Ectodermal cell (in vitro differentiated cells): ENCODE results near the gene CYP39A1.
"Not testable (repeated sequence)": the region's sequence is repeated elsewhere in the genome, so short reads cannot be mapped to it uniquely, and the experiment has no call there.

Experiments used
- H3K27ac ChIP-seq: 2 replicates; pipeline ENCODE4 v1.7.0; 2013; ENCODE audit warnings: mild to moderate bottlenecking, low read depth, low read length; ENCODE audit not compliant: insufficient read depth, poor library complexity, severe bottlenecking
- H3K27me3 ChIP-seq: 2 replicates; pipeline ENCODE4 v1.7.0; 2013; ENCODE audit warnings: mild to moderate bottlenecking, low read length; ENCODE audit not compliant: insufficient read depth, control insufficient read depth, poor library complexity, severe bottlenecking
- H3K36me3 ChIP-seq: one replicate; pipeline ENCODE4 v1.7.0; 2013; ENCODE audit warnings: low read length; ENCODE audit not compliant: control insufficient read depth, insufficient read depth
- H3K4me1 ChIP-seq: one replicate; pipeline ENCODE4 v1.7.0; 2013; ENCODE audit warnings: low read length; ENCODE audit not compliant: control insufficient read depth, insufficient read depth
- H3K4me3 ChIP-seq: 2 replicates; pipeline ENCODE4 v1.7.0; 2013; ENCODE audit warnings: low read depth, low read length, control low read depth; ENCODE audit not compliant: insufficient read depth
- H3K9me3 ChIP-seq: 2 replicates; pipeline ENCODE4 v1.7.0; 2013; ENCODE audit warnings: mild to moderate bottlenecking, low read length, moderate library complexity; ENCODE audit not compliant: control insufficient read depth
- WGBS, 2 experiments: methylation state at CpG; one replicate each; pipeline ENCODE4 v1.1.7; 2013; ENCODE audit warnings: missing lambda C conversion rate in 2 of 2; 5-methylcytosine and 5-hydroxymethylcytosine counted together

CYP39A1 gene

GRCh38 chr6:46651006-46651405, 1.6 kb downstream of the CYP39A1 start:
- 94 to 100% methylated on average over 1 of the region's 1 CpG for WGBS, 2 experiments
- Histone ChIP-seq H3K4me1 (peaks cover 8% of the 10 kb centered on the region), H3K27me3 (peaks cover 22% of the 10 kb centered on the region), H3K4me3 (no peak overlapping the region), H3K27ac (no peak overlapping the region), H3K36me3 (no peaks in the 10 kb centered on the region), H3K9me3 (no peaks in the 10 kb centered on the region)

GRCh38 chr6:46648869-46649492, 3.6 kb downstream of the CYP39A1 start:
- no peak overlapping the region for H3K27ac ChIP-seq
- WGBS, 2 experiments: 91 to 96% methylated on average over 4 to 5 of the region's 5 CpGs

GRCh38 chr6:46648108-46648507, 4.5 kb downstream of the CYP39A1 start:
- not testable (repeated sequence) for H3K36me3 ChIP-seq, H3K9me3 ChIP-seq, H3K4me1 ChIP-seq, H3K27ac ChIP-seq, H3K4me3 ChIP-seq, H3K27me3 ChIP-seq
- no CpG with 5 or more reads among the region's 4 CpGs for WGBS, 2 experiments

More at GRCh38 chr6:46648869-46649492, 3.6 kb downstream of the CYP39A1 start:
- Histone ChIP-seq H3K27me3 (peaks cover 10% of the 10 kb centered on the region), H3K4me3 (no peak overlapping the region), H3K4me1 (peaks cover 8% of the 10 kb centered on the region), H3K36me3 (no peaks in the 10 kb centered on the region), H3K9me3 (no peaks in the 10 kb centered on the region)

- no peaks in the 10 kb centered on the region for H3K4me1 ChIP-seq
- no peak overlapping the region for H3K4me3 ChIP-seq
- H3K36me3 ChIP-seq: no peaks in the 10 kb centered on the region
- no peaks in the 10 kb centered on the region for H3K9me3 ChIP-seq
- H3K27me3 ChIP-seq: no peaks in the 10 kb centered on the region
- WGBS, 2 experiments: no CpG with 5 or more reads among the region's 1 CpG
- H3K27ac ChIP-seq: no peak overlapping the region
Measured at GRCh38 chr6:46645265-46645664, 7.4 kb downstream of the CYP39A1 start.

- Histone ChIP-seq H3K27me3 (no peaks in the 10 kb centered on the region), H3K4me3 (no peak overlapping the region), H3K9me3 (no peaks in the 10 kb centered on the region), H3K36me3 (no peaks in the 10 kb centered on the region), H3K4me1 (no peaks in the 10 kb centered on the region), H3K27ac (no peak overlapping the region)
- WGBS, 2 experiments: 90 to 94% methylated on average over 4 of the region's 4 CpGs
Measured at GRCh38 chr6:46642928-46643751, 9.5 kb downstream of the CYP39A1 start.

GRCh38 chr6:46638650-46639049, 14.0 kb downstream of the CYP39A1 start:
- WGBS, 2 experiments: 86 to 87% methylated on average over 2 of the region's 2 CpGs
- H3K4me1 ChIP-seq: no peaks in the 10 kb centered on the region
- no peaks in the 10 kb centered on the region for H3K27me3 ChIP-seq
- no peak overlapping the region for H3K27ac ChIP-seq
- H3K36me3 ChIP-seq: no peaks in the 10 kb centered on the region
- no peaks in the 10 kb centered on the region for H3K9me3 ChIP-seq
- no peak overlapping the region for H3K4me3 ChIP-seq

GRCh38 chr6:46637933-46638332, 14.7 kb downstream of the CYP39A1 start:
- Histone ChIP-seq H3K27me3 (no peaks in the 10 kb centered on the region), H3K4me3 (no peak overlapping the region), H3K36me3 (no peaks in the 10 kb centered on the region), H3K9me3 (no peaks in the 10 kb centered on the region), H3K27ac (no peak overlapping the region), H3K4me1 (no peaks in the 10 kb centered on the region)
- WGBS, 2 experiments: 100% methylated on average over 1 of the region's 1 CpG

- Histone ChIP-seq H3K27me3 (no peaks in the 10 kb centered on the region), H3K36me3 (no peaks in the 10 kb centered on the region), H3K9me3 (no peaks in the 10 kb centered on the region), H3K4me1 (no peaks in the 10 kb centered on the region), H3K27ac (no peak overlapping the region), H3K4me3 (no peak overlapping the region)
- 88 to 97% methylated on average over 5 of the region's 5 CpGs for whole genome bisulfite sequencing, 2 experiments
Measured at GRCh38 chr6:46637145-46637544, 15.5 kb downstream of the CYP39A1 start.

GRCh38 chr6:46635462-46635861, 17.2 kb downstream of the CYP39A1 start:
- H3K4me3 ChIP-seq: no peak overlapping the region
- no peak overlapping the region for H3K27ac ChIP-seq
- 94% methylated on average over 5 to 6 of the region's 6 CpGs for WGBS, 2 experiments
- H3K4me1 ChIP-seq: no peaks in the 10 kb centered on the region
- no peaks in the 10 kb centered on the region for H3K36me3 ChIP-seq
- H3K9me3 ChIP-seq: no peaks in the 10 kb centered on the region
- no peaks in the 10 kb centered on the region for H3K27me3 ChIP-seq

GRCh38 chr6:46632053-46632452, 20.6 kb downstream of the CYP39A1 start:
- WGBS, 2 experiments: 90 to 100% methylated on average over 1 of the region's 1 CpG
- Histone ChIP-seq H3K4me1 (no peaks in the 10 kb centered on the region), H3K27me3 (no peaks in the 10 kb centered on the region), H3K36me3 (no peaks in the 10 kb centered on the region), H3K9me3 (no peaks in the 10 kb centered on the region), H3K27ac (no peak overlapping the region), H3K4me3 (no peak overlapping the region)
